SK-N-SH treated with all-trans-retinoic acid at 6 μM for 48 hours (cell line): ENCODE measurements around the gene DIAPH3.

Source experiments
- ARNTL ChIP-seq: fragments of 450-650 bp; formaldehyde crosslinking; IDR thresholded peaks from 2 replicates; pipeline ENCODE4 v1.5.0; 2020; ENCODE audit warnings: low read depth, mild to moderate bottlenecking, moderate library complexity, borderline replicate concordance
- BACH2 ChIP-seq: fragments of 250-450 bp; sonication (Bioruptor Pico); IDR thresholded peaks from 2 replicates; pipeline ENCODE4 v1.9.0; 2021; ENCODE audit warnings: mild to moderate bottlenecking, borderline replicate concordance
- CREB5 ChIP-seq: fragments of 250-450 bp; sonication (Bioruptor Pico); IDR thresholded peaks from 2 replicates; pipeline ENCODE4 v1.5.1; 2020; ENCODE audit warnings: low read depth, mild to moderate bottlenecking, moderate library complexity
- GLIS3 ChIP-seq: fragments of 250-450 bp; sonication (Bioruptor Pico); IDR thresholded peaks from 2 replicates; pipeline ENCODE4 v1.5.0; 2020; ENCODE audit warnings: mild to moderate bottlenecking, moderate library complexity
- ISL1 ChIP-seq: fragments of 250-450 bp; sonication (Bioruptor Pico); IDR thresholded peaks from 2 replicates; pipeline ENCODE4 v2.1.2; 2022; ENCODE audit warnings: mild to moderate bottlenecking, moderate library complexity
- PATZ1 ChIP-seq: fragments of 250-450 bp; sonication (Bioruptor Pico); IDR thresholded peaks from 2 replicates; pipeline ENCODE4 v1.8.0; 2020; ENCODE audit warnings: mild to moderate bottlenecking, moderate library complexity, borderline replicate concordance
- POU6F1 ChIP-seq: fragments of 250-450 bp; sonication (Bioruptor Pico); IDR thresholded peaks from 2 replicates; pipeline ENCODE4 v1.8.0; 2021; ENCODE audit warnings: low read depth, mild to moderate bottlenecking, moderate library complexity, borderline replicate concordance
- PPARA ChIP-seq: fragments of 250-450 bp; sonication (Bioruptor Pico); IDR thresholded peaks from 2 replicates; pipeline ENCODE4 v1.5.0; 2020; ENCODE audit warnings: mild to moderate bottlenecking, borderline replicate concordance
- RARB ChIP-seq: fragments of 250-450 bp; sonication (Bioruptor Pico); IDR thresholded peaks from 2 replicates; pipeline ENCODE4 v1.8.0; 2021; ENCODE audit warnings: mild to moderate bottlenecking, moderate library complexity
- ZFP3 ChIP-seq: fragments of 250-450 bp; sonication (Bioruptor Pico); IDR thresholded peaks from 2 replicates; pipeline ENCODE4 v1.5.0; 2020; ENCODE audit warnings: mild to moderate bottlenecking, moderate library complexity
- ZFP30 ChIP-seq: fragments of 450-650 bp; formaldehyde crosslinking; IDR thresholded peaks from 2 replicates; pipeline ENCODE4 v1.5.0; 2022; ENCODE audit warnings: mild to moderate bottlenecking, moderate library complexity
- ZNF8 ChIP-seq: fragments of 450-650 bp; formaldehyde crosslinking; IDR thresholded peaks from 2 replicates; pipeline ENCODE4 v1.5.0; 2020; ENCODE audit warnings: mild to moderate bottlenecking, moderate library complexity

GRCh38 chr13:59701261-59701660, 462.5 kb downstream of the DIAPH3 start:
- TF ChIP-seq ZNF8 (CRISPR knock-in tag), result no peak
- no peak for TF ChIP-seq CREB5 (CRISPR knock-in tag)
- no peak for TF ChIP-seq PATZ1 (CRISPR knock-in tag)
- no peak for TF ChIP-seq GLIS3 (CRISPR knock-in tag)
- TF ChIP-seq RARB, result no peak
- no peak for TF ChIP-seq ARNTL (CRISPR knock-in tag)
- no peak for TF ChIP-seq BACH2 (CRISPR knock-in tag)
- TF ChIP-seq POU6F1 (CRISPR knock-in tag), result no peak
- no peak for TF ChIP-seq ISL1 (CRISPR knock-in tag)
- TF ChIP-seq ZFP3, result no peak
- no peak for TF ChIP-seq ZFP30 (CRISPR knock-in tag)
- no peak for TF ChIP-seq PPARA (CRISPR knock-in tag)
